ENCODE data around the gene NHERF2.

DNA sequence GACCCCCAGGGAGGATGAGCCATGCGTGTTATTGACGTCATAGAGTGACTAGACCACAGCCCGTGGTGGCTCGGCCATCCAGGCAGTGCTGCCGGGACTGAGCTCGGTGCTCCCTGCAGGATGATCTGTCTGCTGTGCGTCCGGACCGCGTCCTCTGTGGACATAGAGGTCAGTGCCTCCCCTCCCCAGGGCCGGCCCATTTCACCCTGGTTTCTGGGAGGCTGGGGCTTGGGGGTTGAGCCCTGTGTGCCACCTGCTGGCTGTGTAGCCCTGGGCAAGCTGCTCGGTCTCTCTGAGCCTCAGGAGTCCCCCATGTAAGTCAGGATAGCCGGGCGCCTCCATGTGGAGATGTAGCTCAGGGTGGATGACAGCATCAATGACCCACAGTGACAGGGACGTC is 29.4 kb downstream of the NHERF2 start:
- TF ChIP-seq, protein P1, sequence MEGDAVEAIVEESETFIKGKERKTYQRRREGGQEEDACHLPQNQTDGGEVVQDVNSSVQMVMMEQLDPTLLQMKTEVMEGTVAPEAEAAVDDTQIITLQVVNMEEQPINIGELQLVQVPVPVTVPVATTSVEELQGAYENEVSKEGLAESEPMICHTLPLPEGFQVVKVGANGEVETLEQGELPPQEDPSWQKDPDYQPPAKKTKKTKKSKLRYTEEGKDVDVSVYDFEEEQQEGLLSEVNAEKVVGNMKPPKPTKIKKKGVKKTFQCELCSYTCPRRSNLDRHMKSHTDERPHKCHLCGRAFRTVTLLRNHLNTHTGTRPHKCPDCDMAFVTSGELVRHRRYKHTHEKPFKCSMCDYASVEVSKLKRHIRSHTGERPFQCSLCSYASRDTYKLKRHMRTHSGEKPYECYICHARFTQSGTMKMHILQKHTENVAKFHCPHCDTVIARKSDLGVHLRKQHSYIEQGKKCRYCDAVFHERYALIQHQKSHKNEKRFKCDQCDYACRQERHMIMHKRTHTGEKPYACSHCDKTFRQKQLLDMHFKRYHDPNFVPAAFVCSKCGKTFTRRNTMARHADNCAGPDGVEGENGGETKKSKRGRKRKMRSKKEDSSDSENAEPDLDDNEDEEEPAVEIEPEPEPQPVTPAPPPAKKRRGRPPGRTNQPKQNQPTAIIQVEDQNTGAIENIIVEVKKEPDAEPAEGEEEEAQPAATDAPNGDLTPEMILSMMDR (IDR thresholded peaks at IDR 0.05; ENCODE audit: low read length) = no peak; the same call in 1 of the 2 replicates
- no peak for TF ChIP-seq EZH2 (optimal IDR thresholded peaks at IDR 0.05; ENCODE audit: low read depth, low read length)
